Astrocyte (in vitro differentiated cells and primary cell): ENCODE results near the gene DACT2.

Source experiments
- CTCF ChIP-seq: IDR thresholded peaks from 2 replicates; pipeline ENCODE4 v1.5.1; 2011; ENCODE audit warnings: low read depth, mild to moderate bottlenecking, inconsistent platforms, low read length, moderate library complexity; ENCODE audit not compliant: insufficient read depth
- EZH2 ChIP-seq: IDR thresholded peaks from 2 replicates; pipeline ENCODE4 v1.6.1; 2012; ENCODE audit warnings: mild to moderate bottlenecking, low read length, inconsistent platforms; ENCODE audit not compliant: insufficient read depth

- no peak for TF ChIP-seq CTCF
- no peak for TF ChIP-seq EZH2
These were observed 11.0 kb downstream of the DACT2 start for GRCh38 chr6:168308390-168309144.
